Activated naive CD8-positive, alpha-beta T cell treated with anti-CD3 and anti-CD28 coated beads, Interleukin-2, amount 10 ng/mL, durations not matched to agents 7 days and 5 days (primary cell): ENCODE data around the gene HMGB4. TPM values are rescaled to one million over a fixed set of nuclear protein-coding genes. Genes with fewer than 3 reads are reported as not detected.

ENCODE experiments used
- ATAC-seq: fragments of 150-1000 bp; cut with Tn5 transposase; one replicate; pipeline ENCODE4 v1.10.0; 2021; ENCODE audit warnings: low read depth, moderate library complexity
- POLR2A ChIA-PET: fragments of 350-600 bp; sonication (Branson Sonifier 250); formaldehyde crosslinking; loops from one replicate; lab custom pipeline; 2021; ENCODE audit warnings: antibody characterized with exemption; lab: Charles Lee
- DNase-seq: peaks from one replicate; pipeline ENCODE4 v3.0.0; 2021
- H3K27ac Mint-ChIP-seq: one replicate; pipeline ENCODE4 v1.8.0; 2022; ENCODE audit warnings: mild to moderate bottlenecking, mixed read lengths
- H3K27me3 Mint-ChIP-seq: one replicate; pipeline ENCODE4 v1.8.0; 2022; ENCODE audit warnings: mild to moderate bottlenecking, moderate library complexity, mixed read lengths
- H3K36me3 Mint-ChIP-seq: one replicate; pipeline ENCODE4 v1.8.0; 2021; ENCODE audit warnings: mild to moderate bottlenecking, mixed read lengths
- H3K4me1 Mint-ChIP-seq: one replicate; pipeline ENCODE4 v1.8.0; 2021; ENCODE audit warnings: mixed read lengths
- H3K4me3 Mint-ChIP-seq: one replicate; pipeline ENCODE4 v1.8.0; 2022; ENCODE audit warnings: mild to moderate bottlenecking, moderate library complexity, mixed read lengths
- H3K9me3 Mint-ChIP-seq: one replicate; pipeline ENCODE4 v1.8.0; 2021; ENCODE audit warnings: mixed read lengths
- total RNA-seq, 2 experiments: library from RNA; stranded (reverse); gene quantifications; one replicate each; pipeline ENCODE4 v1.2.3, GENCODE V29; 2021

HMGB4 gene
- total RNA-seq: not detected

GRCh38 chr1:33863779-33864178 lies at the start of gene HMGB4:
Gene HMGB4, plus strand, starts transcription at chr1:33864079. Its CDS starts 113 bp downstream, at chr1:33864192.
- Mint-ChIP-seq H3K27me3 (peaks cover 2% of the 10 kb centered on the region), H3K36me3 (no peaks in the 10 kb centered on the region), H3K4me3 (no peak within 1 kb of the TSS), H3K4me1 (peaks cover 6% of the 10 kb centered on the region), H3K27ac (no peak within 1 kb of the TSS), H3K9me3 (no peaks in the 10 kb centered on the region)
- DNase-seq (no peak), ATAC-seq (no peak)
- POLR2A ChIA-PET: no interaction called here

- no peak overlapping the region for H3K4me3 Mint-ChIP-seq
- DNase-seq (no peak), ATAC-seq (no peak)
- POLR2A ChIA-PET: no interaction called here
- no peaks in the 10 kb centered on the region for H3K9me3 Mint-ChIP-seq
- H3K27me3 Mint-ChIP-seq: peaks cover 14% of the 10 kb centered on the region
- H3K27ac Mint-ChIP-seq: no peak overlapping the region
- H3K36me3 Mint-ChIP-seq: no peaks in the 10 kb centered on the region
- no peaks in the 10 kb centered on the region for H3K4me1 Mint-ChIP-seq
Observed at GRCh38 chr1:33814166-33814565, 49.7 kb upstream of the HMGB4 start.

GRCh38 chr1:33815061-33815460 lies 48.8 kb upstream of the HMGB4 start:
- Mint-ChIP-seq H3K27ac (no peak overlapping the region), H3K9me3 (no peaks in the 10 kb centered on the region), H3K4me3 (no peak overlapping the region)

GRCh38 chr1:33818071-33818470 lies 45.8 kb upstream of the HMGB4 start:
- POLR2A ChIA-PET: no interaction called here
- Mint-ChIP-seq H3K4me3 (no peak overlapping the region), H3K27me3 (peaks cover 12% of the 10 kb centered on the region), H3K36me3 (no peaks in the 10 kb centered on the region), H3K4me1 (no peaks in the 10 kb centered on the region), H3K27ac (no peak overlapping the region), H3K9me3 (no peaks in the 10 kb centered on the region)
- ATAC-seq: no peak
- DNase-seq: no peak

More at GRCh38 chr1:33815061-33815460, 48.8 kb upstream of the HMGB4 start:
- ATAC-seq (no peak), DNase-seq (no peak)
- Mint-ChIP-seq H3K27me3 (peaks cover 12% of the 10 kb centered on the region), H3K4me1 (no peaks in the 10 kb centered on the region), H3K36me3 (no peaks in the 10 kb centered on the region)
- POLR2A ChIA-PET: no interaction called here

- ATAC-seq (no peak), DNase-seq (no peak)
- Mint-ChIP-seq H3K9me3 (no peaks in the 10 kb centered on the region), H3K27me3 (peaks cover 9% of the 10 kb centered on the region), H3K4me1 (no peaks in the 10 kb centered on the region), H3K4me3 (no peak overlapping the region), H3K36me3 (no peaks in the 10 kb centered on the region), H3K27ac (no peak overlapping the region)
- POLR2A ChIA-PET: no interaction called here
Observed at GRCh38 chr1:33819290-33819912, 44.5 kb upstream of the HMGB4 start.

GRCh38 chr1:33819913-33820311 lies 44.0 kb upstream of the HMGB4 start:
- Mint-ChIP-seq H3K4me3 (no peak overlapping the region), H3K4me1 (no peaks in the 10 kb centered on the region), H3K9me3 (no peaks in the 10 kb centered on the region), H3K27me3 (peaks cover 6% of the 10 kb centered on the region), H3K36me3 (no peaks in the 10 kb centered on the region), H3K27ac (no peak overlapping the region)
- POLR2A ChIA-PET: no interaction called here
- ATAC-seq: no peak
- no peak for DNase-seq

- Mint-ChIP-seq H3K4me3 (no peak overlapping the region), H3K4me1 (no peaks in the 10 kb centered on the region), H3K27ac (no peak overlapping the region), H3K9me3 (no peaks in the 10 kb centered on the region), H3K36me3 (no peaks in the 10 kb centered on the region), H3K27me3 (peaks cover 4% of the 10 kb centered on the region)
- no peak for DNase-seq
- POLR2A ChIA-PET: no interaction called here
- no peak for ATAC-seq
Observed at GRCh38 chr1:33820804-33821203, 43.1 kb upstream of the HMGB4 start.

GRCh38 chr1:33821291-33821690 lies 42.6 kb upstream of the HMGB4 start:
- H3K9me3 Mint-ChIP-seq: no peaks in the 10 kb centered on the region
- H3K27ac Mint-ChIP-seq: no peak overlapping the region
- ATAC-seq: no peak
- no peaks in the 10 kb centered on the region for H3K36me3 Mint-ChIP-seq
- no peaks in the 10 kb centered on the region for H3K4me1 Mint-ChIP-seq
- peaks cover 4% of the 10 kb centered on the region for H3K27me3 Mint-ChIP-seq
- H3K4me3 Mint-ChIP-seq: no peak overlapping the region
- POLR2A ChIA-PET: no interaction called here
- no peak for DNase-seq

GRCh38 chr1:33822396-33822795 lies 41.5 kb upstream of the HMGB4 start:
- Mint-ChIP-seq H3K4me3 (no peak overlapping the region), H3K27me3 (no peaks in the 10 kb centered on the region)

GRCh38 chr1:33823401-33823800 lies 40.5 kb upstream of the HMGB4 start:
- no peaks in the 10 kb centered on the region for H3K4me1 Mint-ChIP-seq
- no peaks in the 10 kb centered on the region for H3K9me3 Mint-ChIP-seq
- H3K36me3 Mint-ChIP-seq: no peaks in the 10 kb centered on the region
- H3K4me3 Mint-ChIP-seq: no peak overlapping the region
- POLR2A ChIA-PET: no interaction called here
- DNase-seq (no peak), ATAC-seq (no peak)
- H3K27ac Mint-ChIP-seq: no peak overlapping the region
- no peaks in the 10 kb centered on the region for H3K27me3 Mint-ChIP-seq

More at GRCh38 chr1:33822396-33822795, 41.5 kb upstream of the HMGB4 start:
- POLR2A ChIA-PET: no interaction called here
- no peaks in the 10 kb centered on the region for H3K9me3 Mint-ChIP-seq
- DNase-seq: no peak
- no peak overlapping the region for H3K27ac Mint-ChIP-seq
- H3K36me3 Mint-ChIP-seq: no peaks in the 10 kb centered on the region
- no peak for ATAC-seq
- no peaks in the 10 kb centered on the region for H3K4me1 Mint-ChIP-seq

GRCh38 chr1:33823830-33824229 lies 40.0 kb upstream of the HMGB4 start:
- Mint-ChIP-seq H3K36me3 (no peaks in the 10 kb centered on the region), H3K27me3 (no peaks in the 10 kb centered on the region), H3K4me1 (no peaks in the 10 kb centered on the region), H3K4me3 (no peak overlapping the region), H3K27ac (no peak overlapping the region), H3K9me3 (peaks cover 1% of the 10 kb centered on the region)
- DNase-seq (no peak), ATAC-seq (no peak)
- POLR2A ChIA-PET: no interaction called here

- ATAC-seq (no peak), DNase-seq (no peak)
- no peaks in the 10 kb centered on the region for H3K36me3 Mint-ChIP-seq
- POLR2A ChIA-PET: no interaction called here
- H3K9me3 Mint-ChIP-seq: peaks cover 1% of the 10 kb centered on the region
- H3K4me1 Mint-ChIP-seq: no peaks in the 10 kb centered on the region
- no peak overlapping the region for H3K27ac Mint-ChIP-seq
- no peak overlapping the region for H3K4me3 Mint-ChIP-seq
- H3K27me3 Mint-ChIP-seq: no peaks in the 10 kb centered on the region
Observed at GRCh38 chr1:33824321-33824720, 39.6 kb upstream of the HMGB4 start.

- no peaks in the 10 kb centered on the region for H3K27me3 Mint-ChIP-seq
- peaks cover 1% of the 10 kb centered on the region for H3K9me3 Mint-ChIP-seq
- no peak overlapping the region for H3K27ac Mint-ChIP-seq
- POLR2A ChIA-PET: no interaction called here
- no peaks in the 10 kb centered on the region for H3K4me1 Mint-ChIP-seq
- H3K36me3 Mint-ChIP-seq: no peaks in the 10 kb centered on the region
- ATAC-seq (no peak), DNase-seq (no peak)
- no peak overlapping the region for H3K4me3 Mint-ChIP-seq
Observed at GRCh38 chr1:33824971-33825370, 38.9 kb upstream of the HMGB4 start.

GRCh38 chr1:33825506-33825905 lies 38.4 kb upstream of the HMGB4 start:
- POLR2A ChIA-PET: no interaction called here
- DNase-seq: no peak
- no peak for ATAC-seq
- Mint-ChIP-seq H3K4me1 (no peaks in the 10 kb centered on the region), H3K36me3 (no peaks in the 10 kb centered on the region), H3K27me3 (no peaks in the 10 kb centered on the region), H3K4me3 (no peak overlapping the region), H3K9me3 (peaks cover 1% of the 10 kb centered on the region), H3K27ac (no peak overlapping the region)
